ENCODE measurements around the gene SDK2. TPM values are rescaled to one million over a fixed set of nuclear protein-coding genes. Genes with fewer than 3 reads are reported as not detected.

SDK2 gene
- total and polyA plus RNA-seq, 2 experiments from 2014 or later = 0.59 to 1.2 TPM

DNA sequence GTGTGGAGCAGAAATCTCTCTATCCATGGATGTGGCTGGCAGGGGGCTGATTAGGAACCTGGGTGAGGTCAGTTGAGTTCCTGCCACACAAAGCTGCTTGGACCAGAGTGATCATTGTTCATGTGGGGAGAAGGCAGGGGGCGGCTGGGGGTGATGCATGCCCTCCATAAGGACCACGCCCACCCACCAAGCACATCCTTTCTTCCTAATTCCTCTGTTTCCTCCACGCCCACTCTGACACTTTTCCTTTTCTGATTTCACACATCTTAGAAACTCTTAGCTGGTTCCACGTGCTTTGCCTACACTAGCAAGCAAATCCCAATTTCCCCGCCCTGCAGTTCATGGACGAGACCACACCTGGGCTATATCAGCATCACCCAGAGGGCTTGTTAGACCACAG is 108.5 kb downstream of the SDK2 start:
- Histone ChIP-seq H3K4me3 (no peak overlapping the region), H2AFZ (no peak overlapping the region), H3K27ac (no peak overlapping the region), H3K79me2 (no peaks in the 10 kb centered on the region), H3K9me3 (ENCODE audit: low read depth) (no peaks in the 10 kb centered on the region), H3K4me1 (ENCODE audit: insufficient read depth) (no peaks in the 10 kb centered on the region), H3K36me3 (replicated peaks; ENCODE audit: insufficient read depth, low read depth) (no peaks in the 10 kb centered on the region), H3K9me2 (replicated peaks; ENCODE audit: insufficient read depth) (no peaks in the 10 kb centered on the region), H3K27me3 (peaks cover 8% of the 10 kb centered on the region), H4K20me1 (ENCODE audit: insufficient read depth, poor library complexity, severe bottlenecking) (no peaks in the 10 kb centered on the region), H3K4me2 (no peak overlapping the region)
- DNase-seq (ENCODE audit: low spot score) = no peak
- WGBS (ENCODE audit: low lambda C conversion rate, missing lambda C conversion rate) = 83% methylated on average over 6 of the region's 6 CpGs
- TF ChIP-seq EZH2phosphoT487 (IDR thresholded peaks at IDR 0.05; ENCODE audit: low read depth, severe bottlenecking, unreplicated experiment) (no peak), EZH2 (IDR thresholded peaks at IDR 0.05; ENCODE audit: borderline replicate concordance) (no peak)
- TF ChIP-seq, protein P1, sequence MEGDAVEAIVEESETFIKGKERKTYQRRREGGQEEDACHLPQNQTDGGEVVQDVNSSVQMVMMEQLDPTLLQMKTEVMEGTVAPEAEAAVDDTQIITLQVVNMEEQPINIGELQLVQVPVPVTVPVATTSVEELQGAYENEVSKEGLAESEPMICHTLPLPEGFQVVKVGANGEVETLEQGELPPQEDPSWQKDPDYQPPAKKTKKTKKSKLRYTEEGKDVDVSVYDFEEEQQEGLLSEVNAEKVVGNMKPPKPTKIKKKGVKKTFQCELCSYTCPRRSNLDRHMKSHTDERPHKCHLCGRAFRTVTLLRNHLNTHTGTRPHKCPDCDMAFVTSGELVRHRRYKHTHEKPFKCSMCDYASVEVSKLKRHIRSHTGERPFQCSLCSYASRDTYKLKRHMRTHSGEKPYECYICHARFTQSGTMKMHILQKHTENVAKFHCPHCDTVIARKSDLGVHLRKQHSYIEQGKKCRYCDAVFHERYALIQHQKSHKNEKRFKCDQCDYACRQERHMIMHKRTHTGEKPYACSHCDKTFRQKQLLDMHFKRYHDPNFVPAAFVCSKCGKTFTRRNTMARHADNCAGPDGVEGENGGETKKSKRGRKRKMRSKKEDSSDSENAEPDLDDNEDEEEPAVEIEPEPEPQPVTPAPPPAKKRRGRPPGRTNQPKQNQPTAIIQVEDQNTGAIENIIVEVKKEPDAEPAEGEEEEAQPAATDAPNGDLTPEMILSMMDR (IDR thresholded peaks at IDR 0.05; ENCODE audit: poor library complexity) = no peak

DNA sequence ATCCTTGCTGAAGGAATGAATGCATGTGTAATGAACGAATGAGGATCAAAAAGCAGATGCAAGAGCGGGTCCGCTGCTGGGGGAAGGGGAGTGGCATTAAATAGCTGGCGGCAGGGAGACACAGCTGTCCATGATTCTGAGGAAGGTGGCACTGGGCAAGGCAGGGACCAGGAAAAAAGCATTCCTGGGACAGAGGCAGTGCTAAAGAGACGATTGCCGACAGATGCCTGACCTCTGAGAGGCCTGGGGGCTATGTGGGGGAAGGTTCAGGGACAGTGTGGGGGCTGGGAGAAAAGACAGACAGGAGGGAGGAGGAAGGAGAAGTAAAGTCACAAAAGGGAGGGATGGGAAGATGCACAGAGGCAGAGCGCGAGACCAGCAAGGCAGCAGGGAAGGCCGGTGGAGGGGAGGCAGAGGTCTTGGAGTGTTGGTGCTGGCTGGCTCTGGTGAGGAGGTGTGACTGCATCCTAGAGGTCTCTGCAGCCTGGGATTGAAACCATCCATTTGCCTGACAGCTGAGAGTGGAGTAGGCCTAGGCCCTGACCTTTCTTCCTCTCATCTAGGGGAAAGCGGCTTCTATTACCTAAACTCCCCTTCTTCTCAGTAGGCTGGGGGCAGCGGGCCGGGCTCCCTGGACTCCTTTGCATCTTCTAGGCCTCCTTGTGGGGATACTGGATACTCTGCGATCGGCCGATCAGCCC is 109.9 kb downstream of the SDK2 start:
- Histone ChIP-seq H3K4me3 (no peak overlapping the region), H3K27me3 (peaks cover 8% of the 10 kb centered on the region), H3K9me2 (replicated peaks; ENCODE audit: insufficient read depth) (no peaks in the 10 kb centered on the region), H3K9me3 (ENCODE audit: low read depth) (no peaks in the 10 kb centered on the region), H3K4me2 (no peak overlapping the region), H3K4me1 (ENCODE audit: insufficient read depth) (no peaks in the 10 kb centered on the region), H3K79me2 (no peaks in the 10 kb centered on the region), H2AFZ (no peak overlapping the region), H4K20me1 (ENCODE audit: insufficient read depth, poor library complexity, severe bottlenecking) (no peaks in the 10 kb centered on the region), H3K27ac (no peak overlapping the region), H3K36me3 (replicated peaks; ENCODE audit: insufficient read depth, low read depth) (no peaks in the 10 kb centered on the region)
- 67% methylated on average over 13 of the region's 15 CpGs for WGBS (ENCODE audit: low lambda C conversion rate, missing lambda C conversion rate)
- DNase-seq (ENCODE audit: low spot score) = no peak
- TF ChIP-seq EZH2phosphoT487 (IDR thresholded peaks at IDR 0.05; ENCODE audit: low read depth, severe bottlenecking, unreplicated experiment) (no peak), EZH2 (IDR thresholded peaks at IDR 0.05; ENCODE audit: borderline replicate concordance) (no peak)
- TF ChIP-seq, protein P1 (IDR thresholded peaks at IDR 0.05; ENCODE audit: poor library complexity) = no peak

DNA sequence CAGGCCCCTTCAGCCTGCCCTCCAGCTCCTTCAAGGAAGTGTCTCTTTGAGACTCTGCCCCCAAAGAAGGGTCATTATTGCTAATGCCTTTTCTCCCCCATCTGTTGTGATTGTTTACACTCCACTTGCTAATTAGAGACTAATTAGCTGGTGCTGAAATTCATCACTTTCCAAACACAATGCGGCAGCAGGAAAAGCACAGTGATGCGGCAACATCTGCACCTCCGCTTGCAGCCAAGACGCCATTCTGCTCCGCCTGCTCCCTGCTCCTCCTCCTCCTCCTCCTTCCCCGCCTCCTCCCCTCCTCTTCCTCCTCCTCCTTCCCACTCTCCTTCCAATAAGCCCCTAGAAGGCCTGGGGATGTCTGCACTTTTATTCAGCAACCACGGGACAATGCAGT is 110.5 kb downstream of the SDK2 start:
- H3K4me2 ChIP-seq = no peak overlapping the region
- H3K4me1 ChIP-seq (ENCODE audit: insufficient read depth) = no peaks in the 10 kb centered on the region
- 71% methylated on average over 5 of the region's 7 CpGs for WGBS (ENCODE audit: low lambda C conversion rate, missing lambda C conversion rate)
- H3K27ac ChIP-seq = no peak overlapping the region
- no peaks in the 10 kb centered on the region for H3K9me3 ChIP-seq (ENCODE audit: low read depth)
- H3K9me2 ChIP-seq (replicated peaks; ENCODE audit: insufficient read depth) = no peaks in the 10 kb centered on the region
- no peaks in the 10 kb centered on the region for H4K20me1 ChIP-seq (ENCODE audit: insufficient read depth, poor library complexity, severe bottlenecking)
- TF ChIP-seq, protein P1 (IDR thresholded peaks at IDR 0.05; ENCODE audit: poor library complexity) = no peak
- TF ChIP-seq EZH2phosphoT487 (IDR thresholded peaks at IDR 0.05; ENCODE audit: low read depth, severe bottlenecking, unreplicated experiment) (no peak), EZH2 (IDR thresholded peaks at IDR 0.05; ENCODE audit: borderline replicate concordance) (no peak)
- DNase-seq (ENCODE audit: low spot score) = no peak
- no peaks in the 10 kb centered on the region for H3K79me2 ChIP-seq
- no peak overlapping the region for H3K4me3 ChIP-seq
- H2AFZ ChIP-seq = no peak overlapping the region
- peaks cover 8% of the 10 kb centered on the region for H3K27me3 ChIP-seq
- no peaks in the 10 kb centered on the region for H3K36me3 ChIP-seq (replicated peaks; ENCODE audit: insufficient read depth, low read depth)

All from hepatocyte (in vitro differentiated cells).